OCI-LY1 (cell line): ENCODE data around the gene MUL1.

ENCODE experiments used
- H2AFZ ChIP-seq: fragments of 200-600 bp; sonication (generic), shearing (Covaris generic); 2 replicates; pipeline ENCODE4 v1.6.0; 2014; ENCODE audit warnings: antibody characterized with exemption, mild to moderate bottlenecking, low read length
- H3F3A ChIP-seq: fragments of 200-600 bp; sonication (generic), shearing (Covaris generic); 2 replicates; pipeline ENCODE4 v1.6.0; 2014; ENCODE audit warnings: mild to moderate bottlenecking, antibody characterized with exemption, low read length, moderate library complexity; ENCODE audit not compliant: insufficient read depth
- H3K27ac ChIP-seq: fragments of 200-600 bp; sonication (generic); 2 replicates; pipeline ENCODE4 v1.5.1; 2014; ENCODE audit warnings: low read length, mixed run types, mild to moderate bottlenecking, low read depth; ENCODE audit not compliant: poor library complexity, severe bottlenecking
- H3K27me3 ChIP-seq: fragments of 200-600 bp; sonication (generic); 2 replicates; pipeline ENCODE4 v1.6.0; 2014; ENCODE audit warnings: antibody characterized with exemption, mild to moderate bottlenecking, low read length, moderate library complexity; ENCODE audit not compliant: insufficient read depth
- H3K36me3 ChIP-seq: fragments of 200-600 bp; sonication (generic); 2 replicates; pipeline ENCODE4 v1.6.1; 2014; ENCODE audit warnings: mild to moderate bottlenecking, antibody characterized with exemption, low read length, moderate library complexity, mixed read lengths; ENCODE audit not compliant: insufficient read depth
- H3K4me1 ChIP-seq: fragments of 200-600 bp; sonication (generic); 2 replicates; pipeline ENCODE4 v1.5.1; 2014; ENCODE audit warnings: mild to moderate bottlenecking, low read length, moderate library complexity; ENCODE audit not compliant: insufficient read depth, severe bottlenecking
- H3K4me2 ChIP-seq: fragments of 200-600 bp; sonication (generic), shearing (Covaris generic); 2 replicates; pipeline ENCODE4 v1.6.1; 2014; ENCODE audit warnings: low read length
- H3K4me3 ChIP-seq: fragments of 200-600 bp; sonication (generic); 2 replicates; pipeline ENCODE4 v1.5.1; 2014; ENCODE audit warnings: low read length, low read depth, mild to moderate bottlenecking, mixed read lengths; ENCODE audit not compliant: poor library complexity, severe bottlenecking
- H3K79me2 ChIP-seq: fragments of 200-600 bp; shearing (Covaris generic); 2 replicates; pipeline ENCODE4 v1.6.1; 2016; ENCODE audit warnings: mixed run types, low read length, mixed read lengths; ENCODE audit not compliant: insufficient read depth
- H3K9ac ChIP-seq: fragments of 200-600 bp; sonication (generic), shearing (Covaris generic); 2 replicates; pipeline ENCODE4 v1.6.1; 2014; ENCODE audit warnings: mild to moderate bottlenecking, low read length, mixed read lengths
- H3K9me2 ChIP-seq: fragments of 200-600 bp; sonication (generic), shearing (Covaris generic); 2 replicates; pipeline ENCODE4 v1.6.1; 2014; ENCODE audit warnings: low read depth, mild to moderate bottlenecking, low read length, mixed read lengths
- H3K9me3 ChIP-seq: fragments of 200-600 bp; shearing (Covaris generic); 2 replicates; pipeline ENCODE4 v1.6.1; 2014; ENCODE audit warnings: low read length, mixed read lengths
- H4K20me1 ChIP-seq: fragments of 200-600 bp; sonication (generic), shearing (Covaris generic); 2 replicates; pipeline ENCODE4 v1.6.0; 2016; ENCODE audit warnings: mild to moderate bottlenecking, low read length; ENCODE audit not compliant: insufficient read depth
- CTCF ChIP-seq: fragments of 200-600 bp; sonication (generic), shearing (Covaris generic); IDR thresholded peaks from 2 replicates; pipeline ENCODE4 v1.5.1; 2017; ENCODE audit warnings: mild to moderate bottlenecking, antibody characterized with exemption, low read length, moderate library complexity, mixed read lengths
- EZH2 ChIP-seq: fragments of 200-600 bp; sonication (generic), shearing (Covaris generic); IDR thresholded peaks from 2 replicates; pipeline ENCODE4 v1.8.0; 2017; ENCODE audit warnings: borderline replicate concordance, mixed run types, mild to moderate bottlenecking, antibody characterized with exemption, low read length, moderate library complexity, mixed read lengths

The MUL1 gene

GRCh38 chr1:20477348-20478056 is 30.4 kb downstream of the MUL1 start:
- Histone ChIP-seq H3K4me2 (no peak overlapping the region), H3K4me3 (no peak overlapping the region), H3K9me2 (no peaks in the 10 kb centered on the region), H3K9ac (no peak overlapping the region), H3K36me3 (no peaks in the 10 kb centered on the region), H4K20me1 (no peaks in the 10 kb centered on the region), H3K27me3 (0 out of 2 replicates have a peak, but pooled peaks cover 5% of the 10 kb centered on the region), H3K4me1 (no peaks in the 10 kb centered on the region), H3K27ac (no peak overlapping the region), H2AFZ (no peak overlapping the region), H3K79me2 (no peaks in the 10 kb centered on the region), H3F3A (no peaks in the 10 kb centered on the region), H3K9me3 (no peaks in the 10 kb centered on the region)
- TF ChIP-seq CTCF = no peak
- TF ChIP-seq EZH2 = no peak

- H3K4me2 ChIP-seq = no peak overlapping the region
- H3K4me1 ChIP-seq = no peaks in the 10 kb centered on the region
- no peaks in the 10 kb centered on the region for H3K9me2 ChIP-seq
- H3K27me3 ChIP-seq = 0 out of 2 replicates have a peak, but pooled peaks cover 5% of the 10 kb centered on the region
- H3F3A ChIP-seq = no peaks in the 10 kb centered on the region
- no peak overlapping the region for H2AFZ ChIP-seq
- H3K4me3 ChIP-seq = no peak overlapping the region
- no peaks in the 10 kb centered on the region for H3K36me3 ChIP-seq
- TF ChIP-seq CTCF = no peak
- no peak for TF ChIP-seq EZH2
- H3K9ac ChIP-seq = no peak overlapping the region
- no peak overlapping the region for H3K27ac ChIP-seq
- H3K79me2 ChIP-seq = no peaks in the 10 kb centered on the region
- H3K9me3 ChIP-seq = no peaks in the 10 kb centered on the region
- H4K20me1 ChIP-seq = no peaks in the 10 kb centered on the region
Measured at GRCh38 chr1:20476265-20477038, 31.5 kb downstream of the MUL1 start.

- Histone ChIP-seq H3K4me2 (no peak overlapping the region), H3K79me2 (no peaks in the 10 kb centered on the region), H3K4me3 (no peak overlapping the region), H4K20me1 (no peaks in the 10 kb centered on the region), H3K9me2 (no peaks in the 10 kb centered on the region), H3F3A (no peaks in the 10 kb centered on the region), H3K4me1 (no peaks in the 10 kb centered on the region), H3K27ac (no peak overlapping the region), H2AFZ (no peak overlapping the region), H3K9ac (no peak overlapping the region), H3K9me3 (no peaks in the 10 kb centered on the region), H3K36me3 (no peaks in the 10 kb centered on the region), H3K27me3 (0 out of 2 replicates have a peak, but pooled peaks cover 5% of the 10 kb centered on the region)
- TF ChIP-seq EZH2 (no peak), CTCF (no peak)
Measured at GRCh38 chr1:20474996-20475395, 33.0 kb downstream of the MUL1 start.
